Right cardiac atrium (tissue), 5 donors: Measurements from ENCODE around the gene CLTB. TPM values are rescaled to one million over a fixed set of nuclear protein-coding genes. Genes with fewer than 3 reads are reported as not detected.
"Not testable (repeated sequence)": the region's sequence is repeated elsewhere in the genome, so short reads cannot be mapped to it uniquely, and the experiment has no call there.

ENCODE experiments used
- ATAC-seq, 2 donors: fragments of 200-7000 bp; cut with Tn5 transposase; one replicate each; pipeline versions ENCODE4 v1.8.0 to v1.9.1; 2020; ENCODE audit warnings: moderate library complexity in 2 of 2, mild to moderate bottlenecking in 1 of 2
- DNase-seq, 3 donors: peaks; one replicate each; pipeline ENCODE4 v3.0.0-alpha.2; 2020
- H3K27ac ChIP-seq: one replicate; pipeline ENCODE4 v1.5.1; 2013; ENCODE audit warnings: mild to moderate bottlenecking, low read length, control low read depth, moderate library complexity
- H3K27me3 ChIP-seq: one replicate; pipeline ENCODE4 v1.6.1; 2013; ENCODE audit not compliant: control insufficient read depth, insufficient read depth
- H3K4me1 ChIP-seq: one replicate; pipeline ENCODE4 v1.6.1; 2013; ENCODE audit warnings: low read length; ENCODE audit not compliant: control insufficient read depth, insufficient read depth
- H3K4me3 ChIP-seq: one replicate; pipeline ENCODE4 v1.5.1; 2013; ENCODE audit warnings: low read length, control low read depth
- H3K9me3 ChIP-seq: one replicate; pipeline ENCODE4 v1.6.1; 2013; ENCODE audit warnings: low read length; ENCODE audit not compliant: control insufficient read depth
- WGBS: extraction: QIAGEN DNeasy Blood & Tissue Kit; methylation state at CpG from one replicate; pipeline ENCODE4 v1.1.7; 2013; 5-methylcytosine and 5-hydroxymethylcytosine counted together
- intact Hi-C, 4 donors: fragments of 100-400 bp; cut with DNase I; formaldehyde crosslinking; loops; one replicate each; pipeline versions ENCODE4 v1.11.0 to v1.14.0; 2022 to 2023
- polyA plus RNA-seq: library from polyadenylated mRNA; stranded (reverse); fragments of 200-250 nt; gene quantifications from one replicate; pipeline ENCODE4 v1.2.3, GENCODE V29; 2013
- total RNA-seq, 4 donors: library from RNA; stranded (reverse); fragmentation: NEBNext Ultra II Directional; extraction: Animal tissue kit (Norgen Biotek cat#: 25700); gene quantifications; one replicate each; pipeline ENCODE4 v1.2.1, GENCODE V29; 2021
- donor health status: healthy with polysubstance abuse.
- donor health status: DM: no; HTN: yes; CAD: no.
- donor health status: DM: no; HTN: no; CAD: no.
- donor health status: DM: no; HTN: yes; CAD: no; lungs with severe emphysema.
- donor health status: DM: yes; HTN: yes; CAD: no.

The CLTB gene
- total and polyA plus RNA-seq, 5 donors: 209 to 329 (median 213) TPM

DNA sequence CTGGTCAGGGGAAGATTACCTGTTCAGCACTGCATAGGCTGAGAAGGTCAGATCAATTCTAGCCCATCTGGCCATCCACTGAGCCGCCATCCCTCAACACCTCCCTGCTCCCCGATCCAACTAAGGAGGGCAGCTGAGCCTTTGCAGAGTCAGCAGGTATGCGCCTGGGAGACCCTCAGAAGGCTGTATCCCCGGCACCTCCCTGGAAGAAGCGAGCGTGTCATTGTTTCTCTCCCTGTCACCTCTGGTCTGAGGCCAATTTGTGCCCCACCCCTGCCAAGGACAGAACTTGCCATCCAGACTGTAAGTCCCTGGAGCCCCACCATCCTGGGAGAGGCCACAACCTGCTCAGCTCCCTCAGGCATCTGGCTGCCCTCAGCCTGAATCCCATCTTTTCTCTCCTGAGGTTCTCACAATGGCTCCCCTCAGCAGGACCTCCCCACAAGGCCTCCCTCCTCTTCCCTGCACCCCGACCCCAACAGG lies 2.6 kb downstream of the CLTB start:
- Histone ChIP-seq H3K27me3 (no peaks in the 10 kb centered on the region), H3K4me3 (no peak overlapping the region), H3K27ac (peak overlapping the region; percentile 32), H3K9me3 (no peaks in the 10 kb centered on the region), H3K4me1 (peaks cover 11% of the 10 kb centered on the region)
- intact Hi-C loops: loop anchor here in 1 of 4 donors (10.0 kb wide), 1 partner anchor 121 kb away; the partner anchor contains the start of gene RNF44
- 82% methylated on average over 7 of the region's 7 CpGs for WGBS
- DNase-seq (peak in 1 of 3 donors; percentile 54), ATAC-seq (no peak)

DNA sequence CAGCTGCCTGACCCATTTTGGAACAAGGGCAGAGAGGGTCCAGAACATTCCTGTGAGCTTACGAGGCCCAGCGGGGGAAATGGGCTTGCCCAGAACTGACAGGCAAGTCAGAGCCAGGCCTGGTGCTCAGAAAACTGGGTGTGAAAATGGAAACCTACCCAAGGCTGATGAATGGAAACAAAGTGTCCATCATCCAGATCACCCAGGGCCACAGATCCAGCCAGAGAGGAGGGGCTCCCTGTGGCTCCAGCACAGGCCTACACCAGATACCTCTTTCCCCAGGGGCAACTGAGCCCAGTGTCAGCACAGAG lies 3.1 kb downstream of the CLTB start:
- WGBS: 33% methylated on average over 2 of the region's 2 CpGs
- peak overlapping the region; percentile 65 for H3K27ac ChIP-seq
- H3K4me1 ChIP-seq: peaks cover 11% of the 10 kb centered on the region

DNA sequence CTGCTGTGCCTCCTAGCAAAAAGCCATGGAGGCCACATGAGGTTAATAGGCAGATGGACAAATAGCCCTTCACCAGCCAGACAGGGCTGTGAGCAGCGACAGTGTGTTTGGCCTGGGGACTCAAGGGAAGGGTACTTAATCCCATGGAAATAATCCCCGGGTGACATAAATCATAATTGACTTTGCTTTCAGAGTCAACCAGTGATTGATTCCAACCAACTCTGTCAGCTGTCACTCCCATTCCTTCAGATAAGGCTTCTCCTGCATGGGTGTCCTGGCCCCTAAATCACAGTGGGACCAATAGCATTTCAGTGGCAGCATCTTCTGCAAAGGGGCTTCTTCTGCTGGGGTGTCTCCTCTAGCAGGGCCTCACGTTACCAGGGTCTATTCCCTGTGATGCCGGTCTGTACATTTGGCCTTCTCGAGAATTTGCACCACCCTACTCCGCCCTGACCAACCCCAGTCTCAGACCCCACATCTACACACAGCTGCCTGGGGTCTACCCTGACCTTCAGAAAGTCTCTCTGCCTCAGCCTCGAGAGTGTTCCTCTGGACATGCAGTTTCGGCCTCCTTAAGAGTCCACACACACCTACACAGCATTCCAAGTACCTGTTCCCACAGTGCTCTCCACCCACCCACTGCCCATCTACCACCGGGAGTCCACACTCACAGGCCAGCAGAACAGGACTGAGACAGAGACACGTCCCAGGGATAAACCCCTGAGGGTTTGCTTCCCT lies 3.7 kb downstream of the CLTB start:
- DNase-seq (no peak), ATAC-seq (no peak)
- intact Hi-C loops: loop anchor here in 1 of 4 donors (10.0 kb wide), 1 partner anchor 122 kb away; the partner anchor contains the start of gene RNF44
- Histone ChIP-seq H3K27me3 (no peaks in the 10 kb centered on the region), H3K4me1 (peaks cover 11% of the 10 kb centered on the region), H3K27ac (peak overlapping the region; percentile 65), H3K9me3 (no peaks in the 10 kb centered on the region), H3K4me3 (no peak overlapping the region)
- WGBS: 69% methylated on average over 10 of the region's 10 CpGs

More for the DNA sequence above, 3.1 kb downstream of the CLTB start:
- peak; percentile 36 to 47 for ATAC-seq
- no peak overlapping the region for H3K4me3 ChIP-seq
- intact Hi-C loops: loop anchor here in 1 of 4 donors (10.0 kb wide), 1 partner anchor 122 kb away; the partner anchor contains the start of gene RNF44
- DNase-seq: peak; percentile 77 to 83 (median 78)
- no peaks in the 10 kb centered on the region for H3K9me3 ChIP-seq
- no peaks in the 10 kb centered on the region for H3K27me3 ChIP-seq

DNA sequence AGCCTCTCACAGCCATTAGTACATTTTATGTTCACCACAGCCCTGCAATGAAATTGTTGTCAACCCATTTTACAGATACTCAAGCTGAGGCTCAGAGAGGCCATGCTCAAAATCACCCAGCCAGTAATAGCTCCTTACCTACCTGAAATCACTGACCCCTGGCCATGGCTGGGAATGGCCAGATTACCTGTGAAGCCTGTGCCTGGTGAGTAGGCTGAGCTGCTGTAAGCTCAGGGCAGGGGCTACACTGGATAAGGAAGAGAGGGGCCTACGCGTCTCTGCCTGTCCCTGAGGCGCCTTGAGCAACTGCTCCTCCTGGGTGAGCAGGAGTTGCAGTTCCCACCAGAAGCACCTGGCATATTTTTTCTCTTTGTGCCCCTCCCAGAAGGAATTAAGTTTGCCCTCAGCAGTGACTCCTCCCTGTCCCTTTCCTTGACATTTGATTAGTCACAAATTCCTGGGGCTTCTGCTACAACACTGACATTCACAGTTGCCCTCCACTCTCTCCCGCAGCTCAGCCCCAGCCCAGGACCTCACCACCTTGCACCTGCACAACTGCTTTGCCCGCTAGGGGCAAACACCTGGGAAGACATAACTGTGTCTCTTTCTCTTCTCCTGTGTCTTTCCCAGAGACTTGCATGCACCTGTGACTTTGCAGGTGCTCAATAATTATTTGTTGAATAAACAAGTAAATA lies 5.7 kb downstream of the CLTB start:
- Histone ChIP-seq H3K27ac (no peak overlapping the region), H3K4me1 (peaks cover 11% of the 10 kb centered on the region), H3K9me3 (no peaks in the 10 kb centered on the region), H3K27me3 (no peaks in the 10 kb centered on the region), H3K4me3 (no peak overlapping the region)
- 90% methylated on average over 5 of the region's 5 CpGs for WGBS
- intact Hi-C loops: loop anchor here in 1 of 4 donors (10.0 kb wide), 1 partner anchor 124 kb away; the partner anchor contains the start of gene RNF44
- peak in 1 of 3 donors; percentile 29 for DNase-seq
- ATAC-seq: no peak

DNA sequence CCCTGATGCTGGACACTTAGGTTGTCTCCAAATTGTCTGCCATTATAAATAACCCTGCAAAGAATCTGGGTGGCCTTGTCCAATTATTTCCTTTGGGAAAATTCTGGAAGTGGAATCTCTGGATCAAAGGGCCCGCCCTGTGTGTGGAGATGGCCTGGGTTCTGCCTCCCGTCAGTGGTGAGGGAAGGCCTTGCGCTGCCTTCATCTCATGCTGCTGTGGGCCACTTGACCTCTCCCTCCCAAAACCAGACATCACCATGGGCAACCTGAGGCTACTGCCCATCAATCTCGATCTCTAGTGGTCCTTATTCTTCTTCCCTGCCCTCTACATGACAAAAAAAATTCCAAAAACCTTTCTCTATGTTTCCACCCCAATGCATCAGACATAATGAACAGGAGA lies 6.6 kb downstream of the CLTB start:
- ATAC-seq (no peak), DNase-seq (no peak)
- intact Hi-C loops: loop anchor here in 1 of 4 donors (10.0 kb wide), 1 partner anchor 125 kb away; the partner anchor contains the start of gene RNF44
- H3K27me3 ChIP-seq: no peaks in the 10 kb centered on the region
- H3K9me3 ChIP-seq: no peaks in the 10 kb centered on the region
- 92% methylated on average over 4 of the region's 4 CpGs for WGBS
- no peak overlapping the region for H3K4me3 ChIP-seq
- no peak overlapping the region for H3K27ac ChIP-seq
- H3K4me1 ChIP-seq: peaks cover 11% of the 10 kb centered on the region

DNA sequence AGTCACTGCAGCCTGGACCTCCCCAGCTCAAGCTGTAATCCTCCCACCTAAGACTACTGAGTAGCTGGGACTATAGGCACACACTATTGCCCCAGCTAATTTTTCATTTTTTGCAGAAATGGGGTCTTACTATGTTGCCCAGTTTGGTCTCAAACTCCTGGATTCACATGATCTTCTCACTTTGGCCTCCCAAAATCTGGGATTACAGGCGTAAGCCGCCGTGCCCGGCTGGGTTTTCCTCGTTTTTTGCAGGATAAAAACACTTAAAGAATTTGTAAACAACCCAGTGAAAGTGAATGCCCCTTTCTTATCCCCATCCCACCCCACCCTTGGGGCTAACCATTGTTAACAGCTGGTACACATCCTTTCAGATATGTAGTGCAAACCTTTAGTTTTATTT lies 7.7 kb downstream of the CLTB start:
- H3K27ac ChIP-seq: no peak overlapping the region
- DNase-seq (peak in 1 of 3 donors; percentile 32), ATAC-seq (no peak)
- 86% methylated on average over 5 of the region's 5 CpGs for WGBS
- intact Hi-C loops: no loop called here
- H3K4me1 ChIP-seq: peaks cover 7% of the 10 kb centered on the region
- no peaks in the 10 kb centered on the region for H3K27me3 ChIP-seq
- no peak overlapping the region for H3K4me3 ChIP-seq
- no peaks in the 10 kb centered on the region for H3K9me3 ChIP-seq

DNA sequence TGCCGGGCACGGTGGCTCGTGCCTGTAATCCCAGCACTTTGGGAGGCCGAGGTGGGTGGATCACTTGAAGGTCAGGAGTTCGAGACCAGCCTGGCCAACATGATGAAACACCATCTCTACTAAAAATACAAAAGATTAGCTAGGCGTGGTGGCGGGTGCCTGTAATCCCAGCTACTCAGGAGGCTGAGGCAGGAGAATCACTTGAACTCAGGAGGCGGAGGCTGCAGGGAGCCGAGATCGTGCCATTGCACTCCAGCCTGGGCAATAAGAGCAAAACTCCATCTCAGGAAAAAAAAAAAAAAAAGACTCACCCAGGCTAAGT lies 8.1 kb downstream of the CLTB start:
- H3K27ac ChIP-seq, H3K27me3 ChIP-seq, H3K4me3 ChIP-seq, H3K4me1 ChIP-seq, intact Hi-C loops, H3K9me3 ChIP-seq, ATAC-seq: not testable (repeated sequence)
- WGBS: 83% methylated on average over 10 of the region's 10 CpGs
- peak in 1 of 3 donors; percentile 30 for DNase-seq

DNA sequence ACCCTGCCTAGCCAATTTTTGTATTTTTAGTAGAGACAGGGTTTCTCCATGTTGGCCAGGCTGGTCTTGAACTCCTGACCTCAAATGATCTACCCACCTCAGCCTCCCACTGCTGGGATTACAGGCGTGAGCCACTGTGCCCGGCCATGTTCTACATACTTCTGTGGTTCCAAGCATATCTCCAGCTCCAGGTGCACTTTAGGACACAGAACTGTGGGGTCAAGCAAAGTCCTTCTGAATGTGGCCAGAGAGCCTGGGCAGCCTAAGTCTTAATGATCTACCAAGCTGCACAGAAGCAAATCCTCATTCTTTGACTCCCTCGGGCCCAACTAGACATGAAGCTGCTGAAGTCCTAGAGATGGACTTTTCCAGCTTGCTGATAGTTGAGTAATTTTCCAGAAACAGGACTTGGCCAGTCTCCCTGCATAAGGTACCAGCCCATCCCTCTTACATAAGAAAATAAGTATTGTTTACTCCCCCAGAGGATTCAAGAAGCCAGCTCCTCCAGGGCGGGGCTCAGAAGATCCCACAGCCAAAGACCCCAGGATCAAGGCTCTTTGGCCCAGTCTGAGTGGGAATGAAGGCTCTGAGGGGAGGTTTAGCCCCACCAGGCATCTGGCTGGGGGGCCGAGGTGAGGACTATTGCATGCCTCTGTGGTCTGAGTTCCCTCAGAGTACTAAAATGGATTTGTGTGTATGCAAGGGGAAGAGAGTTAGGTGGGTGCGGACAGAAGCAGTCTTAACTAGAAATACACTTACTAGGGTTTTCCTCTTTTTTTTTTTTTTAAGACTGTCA lies 8.7 kb downstream of the CLTB start:
- H3K9me3 ChIP-seq: no peaks in the 10 kb centered on the region
- 74% methylated on average over 6 of the region's 6 CpGs for WGBS
- peaks cover 2% of the 10 kb centered on the region for H3K4me1 ChIP-seq
- H3K27ac ChIP-seq: peak overlapping the region; percentile 43
- DNase-seq (peak in 1 of 3 donors; percentile 25), ATAC-seq (peak in 1 of 2 donors; percentile 30)
- intact Hi-C loops: no loop called here
- H3K27me3 ChIP-seq: no peaks in the 10 kb centered on the region
- H3K4me3 ChIP-seq: no peak overlapping the region

DNA sequence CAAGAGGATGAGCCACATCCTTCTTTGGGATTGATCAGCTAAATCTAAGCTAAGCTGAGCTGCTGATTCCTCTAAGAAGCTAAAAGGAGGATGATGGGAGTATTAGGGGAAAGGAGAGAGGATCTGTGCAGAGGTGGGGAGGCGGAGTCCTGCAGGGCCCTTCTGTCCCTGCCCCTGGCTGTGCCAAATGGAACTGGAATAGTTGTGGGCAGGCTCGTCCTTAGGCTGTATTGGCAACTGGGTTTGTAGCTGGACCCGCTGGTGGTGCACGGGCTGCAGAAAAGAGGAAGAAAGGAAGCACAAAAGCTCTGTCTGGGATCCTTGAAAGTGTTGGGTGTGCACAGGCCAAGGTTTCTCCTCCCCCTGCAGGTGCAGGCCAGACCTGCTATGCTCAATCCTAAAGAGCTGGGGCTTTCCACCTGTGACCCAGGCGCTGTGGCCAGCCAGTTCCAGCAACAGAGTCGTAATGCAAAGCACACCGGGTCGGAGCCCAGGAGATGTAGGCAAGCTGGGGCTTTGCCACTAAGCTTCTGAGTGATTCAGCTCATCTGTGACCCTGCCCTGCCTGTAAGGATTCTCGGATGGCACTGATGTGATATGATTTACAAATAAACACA lies 9.8 kb downstream of the CLTB start:
- DNase-seq: peak in 1 of 3 donors; percentile 32
- H3K27me3 ChIP-seq: no peaks in the 10 kb centered on the region
- H3K4me1 ChIP-seq: no peaks in the 10 kb centered on the region
- no peak for ATAC-seq
- H3K27ac ChIP-seq: no peak overlapping the region
- intact Hi-C loops: no loop called here
- H3K4me3 ChIP-seq: no peak overlapping the region
- 93% methylated on average over 9 of the region's 9 CpGs for WGBS
- H3K9me3 ChIP-seq: no peaks in the 10 kb centered on the region

DNA sequence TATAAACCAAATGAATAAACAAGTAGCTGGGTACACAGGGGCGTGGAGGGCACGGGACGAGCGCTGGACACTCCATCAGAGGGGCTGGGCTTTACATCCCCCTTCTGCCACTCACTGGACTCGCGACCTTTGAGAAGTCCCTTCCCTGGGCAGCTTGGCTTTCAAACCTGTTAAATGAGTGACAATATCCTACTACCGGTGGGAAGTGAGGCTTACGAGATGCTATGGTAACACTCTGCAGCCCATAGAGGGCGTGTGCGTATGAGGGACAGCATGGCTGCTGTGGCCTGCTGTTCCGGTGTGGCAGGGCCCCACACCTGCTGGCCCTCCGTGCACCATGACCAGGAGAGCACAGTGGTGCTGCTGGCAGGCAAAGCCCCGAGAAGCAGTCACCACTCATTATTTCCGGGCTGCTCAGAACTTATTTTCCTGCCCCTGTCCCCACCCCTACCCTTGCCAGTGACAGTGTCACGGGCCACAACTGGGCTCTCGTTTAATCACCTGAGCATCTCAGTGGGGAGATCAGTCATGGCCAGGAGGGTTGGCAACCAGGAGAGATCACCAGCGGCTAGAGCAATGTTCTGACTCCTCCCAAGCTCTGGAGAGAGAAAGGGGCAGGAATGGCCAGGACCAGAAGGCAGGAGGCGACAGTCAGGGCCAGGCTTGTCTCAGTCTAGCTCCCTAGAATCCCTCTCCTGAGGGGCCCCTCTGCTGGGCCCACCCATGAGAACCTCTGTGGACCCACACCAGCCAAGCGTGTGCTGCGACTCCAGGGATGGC lies 10.5 kb downstream of the CLTB start:
- no peaks in the 10 kb centered on the region for H3K4me1 ChIP-seq

More for the DNA sequence above, 10.5 kb downstream of the CLTB start:
- no peaks in the 10 kb centered on the region for H3K9me3 ChIP-seq
- no peak overlapping the region for H3K4me3 ChIP-seq
- H3K27me3 ChIP-seq: no peaks in the 10 kb centered on the region
- no peak overlapping the region for H3K27ac ChIP-seq
- DNase-seq: no peak
- no peak for ATAC-seq
- WGBS: 83% methylated on average over 20 of the region's 20 CpGs
- intact Hi-C loops: no loop called here
